Ovary (tissue), 3 donors: ENCODE data around the gene BRWD1.

Experiments
- POLR2A ChIP-seq: fragments of 450-650 bp; IDR thresholded peaks from one replicate; pipeline ENCODE4 v1.6.1; 2017; ENCODE audit warnings: antibody characterized with exemption, mild to moderate bottlenecking, moderate library complexity
- TF ChIP-seq, protein P1 (sequence below), 3 donors: fragments of 450-650 bp in 2 of 3; fragments of 200-600 bp in 1 of 3; IDR thresholded peaks; one replicate each; pipeline versions ENCODE4 v1.5.1 to v1.8.0; 2016 to 2022; ENCODE audit warnings: antibody characterized with exemption in 3 of 3, mild to moderate bottlenecking in 1 of 3
- donor health status: DM: no; HTN: no; CAD: no.

DNA sequence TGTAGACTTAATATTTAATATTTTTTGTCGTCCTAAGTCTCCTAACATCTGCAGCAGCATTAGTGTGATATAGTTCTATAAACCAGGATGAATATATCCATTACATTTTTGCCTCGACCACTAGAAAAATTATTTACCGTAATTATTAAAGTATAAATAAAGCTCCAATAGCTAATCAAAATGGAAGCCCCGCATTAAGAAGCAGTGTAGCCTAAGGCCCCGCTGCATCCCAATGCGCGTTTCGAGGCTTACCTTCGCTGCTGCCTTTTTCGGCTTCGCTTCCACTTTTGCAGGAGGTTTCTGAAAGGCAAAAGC is 34.6 kb upstream of the BRWD1 start:
- TF ChIP-seq, protein P1, sequence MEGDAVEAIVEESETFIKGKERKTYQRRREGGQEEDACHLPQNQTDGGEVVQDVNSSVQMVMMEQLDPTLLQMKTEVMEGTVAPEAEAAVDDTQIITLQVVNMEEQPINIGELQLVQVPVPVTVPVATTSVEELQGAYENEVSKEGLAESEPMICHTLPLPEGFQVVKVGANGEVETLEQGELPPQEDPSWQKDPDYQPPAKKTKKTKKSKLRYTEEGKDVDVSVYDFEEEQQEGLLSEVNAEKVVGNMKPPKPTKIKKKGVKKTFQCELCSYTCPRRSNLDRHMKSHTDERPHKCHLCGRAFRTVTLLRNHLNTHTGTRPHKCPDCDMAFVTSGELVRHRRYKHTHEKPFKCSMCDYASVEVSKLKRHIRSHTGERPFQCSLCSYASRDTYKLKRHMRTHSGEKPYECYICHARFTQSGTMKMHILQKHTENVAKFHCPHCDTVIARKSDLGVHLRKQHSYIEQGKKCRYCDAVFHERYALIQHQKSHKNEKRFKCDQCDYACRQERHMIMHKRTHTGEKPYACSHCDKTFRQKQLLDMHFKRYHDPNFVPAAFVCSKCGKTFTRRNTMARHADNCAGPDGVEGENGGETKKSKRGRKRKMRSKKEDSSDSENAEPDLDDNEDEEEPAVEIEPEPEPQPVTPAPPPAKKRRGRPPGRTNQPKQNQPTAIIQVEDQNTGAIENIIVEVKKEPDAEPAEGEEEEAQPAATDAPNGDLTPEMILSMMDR (IDR thresholded peaks at IDR 0.05): no peak
- no peak for TF ChIP-seq POLR2A
